ENCODE data around the gene CTTNBP2. TPM values are rescaled to one million over a fixed set of nuclear protein-coding genes. Genes with fewer than 3 reads are reported as not detected.

Gene CTTNBP2
- total RNA-seq, 6 experiments from 2014 or later = not detected

GRCh38 chr7:117665368-117665767 is 207.9 kb downstream of the CTTNBP2 start:
- Mint-ChIP-seq H3K9me3 (peaks cover 39% of the 10 kb centered on the region), H3K4me3 (no peak overlapping the region), H3K27ac (no peak overlapping the region), H3K4me1 (ENCODE audit: low read depth) (no peaks in the 10 kb centered on the region), H3K27me3 (ENCODE audit: insufficient read depth) (peaks cover 1% of the 10 kb centered on the region; the same call in 1 of the 2 replicates), H3K36me3 (ENCODE audit: low read depth) (no peaks in the 10 kb centered on the region)
- TF ChIP-seq, protein P1, sequence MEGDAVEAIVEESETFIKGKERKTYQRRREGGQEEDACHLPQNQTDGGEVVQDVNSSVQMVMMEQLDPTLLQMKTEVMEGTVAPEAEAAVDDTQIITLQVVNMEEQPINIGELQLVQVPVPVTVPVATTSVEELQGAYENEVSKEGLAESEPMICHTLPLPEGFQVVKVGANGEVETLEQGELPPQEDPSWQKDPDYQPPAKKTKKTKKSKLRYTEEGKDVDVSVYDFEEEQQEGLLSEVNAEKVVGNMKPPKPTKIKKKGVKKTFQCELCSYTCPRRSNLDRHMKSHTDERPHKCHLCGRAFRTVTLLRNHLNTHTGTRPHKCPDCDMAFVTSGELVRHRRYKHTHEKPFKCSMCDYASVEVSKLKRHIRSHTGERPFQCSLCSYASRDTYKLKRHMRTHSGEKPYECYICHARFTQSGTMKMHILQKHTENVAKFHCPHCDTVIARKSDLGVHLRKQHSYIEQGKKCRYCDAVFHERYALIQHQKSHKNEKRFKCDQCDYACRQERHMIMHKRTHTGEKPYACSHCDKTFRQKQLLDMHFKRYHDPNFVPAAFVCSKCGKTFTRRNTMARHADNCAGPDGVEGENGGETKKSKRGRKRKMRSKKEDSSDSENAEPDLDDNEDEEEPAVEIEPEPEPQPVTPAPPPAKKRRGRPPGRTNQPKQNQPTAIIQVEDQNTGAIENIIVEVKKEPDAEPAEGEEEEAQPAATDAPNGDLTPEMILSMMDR (IDR thresholded peaks at IDR 0.05) = no peak
- DNase-seq = no peak

DNA sequence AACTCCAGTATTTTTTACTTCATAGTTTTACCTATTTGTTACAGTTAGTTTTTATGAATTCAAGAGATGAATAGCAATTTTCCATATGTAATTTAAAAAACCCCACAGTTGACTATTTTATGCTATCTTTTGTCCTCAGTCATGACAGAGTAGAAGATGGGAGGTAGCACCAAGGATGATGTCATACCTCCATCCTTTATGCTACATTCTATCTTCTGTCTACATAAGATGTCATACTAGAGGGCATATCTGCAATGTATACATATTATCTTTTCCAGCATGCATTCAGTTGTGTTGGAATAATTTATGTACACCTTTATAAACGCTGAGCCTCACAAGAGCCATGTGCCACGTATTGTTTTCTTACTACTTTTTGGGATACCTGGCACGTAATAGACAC is 209.2 kb downstream of the CTTNBP2 start:
- peaks cover 33% of the 10 kb centered on the region for H3K9me3 Mint-ChIP-seq
- peaks cover 1% of the 10 kb centered on the region; the same call in 1 of the 2 replicates for H3K27me3 Mint-ChIP-seq (ENCODE audit: insufficient read depth)
- no peak for DNase-seq
- H3K4me3 Mint-ChIP-seq = no peak overlapping the region
- H3K27ac Mint-ChIP-seq = no peak overlapping the region
- no peaks in the 10 kb centered on the region for H3K4me1 Mint-ChIP-seq (ENCODE audit: low read depth)
- H3K36me3 Mint-ChIP-seq (ENCODE audit: low read depth) = no peaks in the 10 kb centered on the region
- TF ChIP-seq, protein P1 (IDR thresholded peaks at IDR 0.05) = no peak

DNA sequence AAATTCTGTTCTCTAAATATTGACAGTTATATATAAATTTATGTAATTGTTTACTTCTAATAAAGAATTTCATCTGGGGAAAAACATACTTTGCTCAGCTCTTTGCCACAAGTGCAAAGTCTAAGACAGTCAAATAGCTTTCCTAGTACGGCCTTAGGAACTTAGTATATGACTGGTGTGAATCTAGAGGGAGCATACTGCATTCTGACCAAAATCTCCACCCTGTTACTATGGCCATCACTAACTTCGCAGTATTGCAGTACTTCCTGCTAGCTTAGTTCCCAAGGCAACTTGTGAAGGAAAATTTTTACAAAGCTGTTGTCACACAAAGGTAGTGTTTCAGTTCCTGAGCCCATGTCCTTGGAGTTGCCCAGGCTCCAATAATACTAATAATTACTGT is 211.9 kb downstream of the CTTNBP2 start:
- H3K27me3 Mint-ChIP-seq (ENCODE audit: insufficient read depth) = no peaks in the 10 kb centered on the region
- no peaks in the 10 kb centered on the region for H3K36me3 Mint-ChIP-seq (ENCODE audit: low read depth)
- no peak for DNase-seq
- TF ChIP-seq, protein P1 (IDR thresholded peaks at IDR 0.05) = no peak
- H3K27ac Mint-ChIP-seq = no peak overlapping the region
- no peak overlapping the region for H3K4me3 Mint-ChIP-seq
- peaks cover 32% of the 10 kb centered on the region for H3K9me3 Mint-ChIP-seq
- no peaks in the 10 kb centered on the region for H3K4me1 Mint-ChIP-seq (ENCODE audit: low read depth)
